ENCODE measurements around the gene INCENP.

Gene INCENP

GRCh38 chr11:62137276-62137861 is 13.6 kb downstream of the INCENP start:
- DNase-seq (ENCODE audit: low read depth) = no peak
- TF ChIP-seq CTCF (IDR thresholded peaks at IDR 0.05; ENCODE audit: insufficient read depth, low read depth, low read length, missing control alignments) = no peak
- no peak overlapping the region for H3K4me3 ChIP-seq (ENCODE audit: low read depth, low read length)

- no peak overlapping the region for H3K4me3 ChIP-seq (ENCODE audit: low read depth, low read length)
- TF ChIP-seq CTCF (IDR thresholded peaks at IDR 0.05; ENCODE audit: insufficient read depth, low read depth, low read length, missing control alignments) = no peak
- no peak for DNase-seq (ENCODE audit: low read depth)
Measured at GRCh38 chr11:62137881-62138629, 14.2 kb downstream of the INCENP start.

GRCh38 chr11:62138630-62139425 is 15.0 kb downstream of the INCENP start:
- no peak for DNase-seq (ENCODE audit: low read depth)
- no peak for TF ChIP-seq CTCF (IDR thresholded peaks at IDR 0.05; ENCODE audit: insufficient read depth, low read depth, low read length, missing control alignments)
- no peak overlapping the region for H3K4me3 ChIP-seq (ENCODE audit: low read depth, low read length)

- no peak for DNase-seq (ENCODE audit: low read depth)
- no peak for TF ChIP-seq CTCF (IDR thresholded peaks at IDR 0.05; ENCODE audit: insufficient read depth, low read depth, low read length, missing control alignments)
- H3K4me3 ChIP-seq (ENCODE audit: low read depth, low read length) = no peak overlapping the region
Measured at GRCh38 chr11:62139526-62140303, 15.9 kb downstream of the INCENP start.

GRCh38 chr11:62140304-62141110 is 16.7 kb downstream of the INCENP start:
- DNase-seq (ENCODE audit: low read depth) = no peak
- H3K4me3 ChIP-seq (ENCODE audit: low read depth, low read length) = no peak overlapping the region
- no peak for TF ChIP-seq CTCF (IDR thresholded peaks at IDR 0.05; ENCODE audit: insufficient read depth, low read depth, low read length, missing control alignments)

Data from GM12865 (cell line).